ENCODE results near the gene SLC22A17. TPM values are rescaled to one million over a fixed set of nuclear protein-coding genes. Genes with fewer than 3 reads are reported as not detected.
A peak's percentile ranks its signal among the peaks of the same experiment; 100 is the strongest.

The SLC22A17 gene
- total and polyA plus RNA-seq, 2 of the 13 experiments (the other 11 are each of a cell fraction or from before 2014, with no cell fraction given): 0.95 to 1.1 TPM

- TF ChIP-seq AFF4 (CRISPR knock-in tag; IDR thresholded peaks at IDR 0.05): no peak; the same call in 1 of the 2 replicates
- no peak for TF ChIP-seq HOXA9 (CRISPR knock-in tag; IDR thresholded peaks at IDR 0.05; ENCODE audit: borderline replicate concordance)
- peak; percentile 92 for TF ChIP-seq SALL2 (CRISPR knock-in tag; IDR thresholded peaks at IDR 0.05)
- TF ChIP-seq HNRNPK (IDR thresholded peaks at IDR 0.05; ENCODE audit: low read depth, low read length, poor library complexity, severe bottlenecking): peak; percentile 100
- TF ChIP-seq ZNF543 (CRISPR knock-in tag; IDR thresholded peaks at IDR 0.05): peak; percentile 98
- no peak for TF ChIP-seq AKNA (CRISPR knock-in tag; IDR thresholded peaks at IDR 0.05; ENCODE audit: borderline replicate concordance)
- peak; percentile 60; the same call in 1 of the 2 replicates for TF ChIP-seq ZNF251 (CRISPR knock-in tag; IDR thresholded peaks at IDR 0.05)
- no peak; the same call in 1 of the 2 replicates for TF ChIP-seq ZNF83 (CRISPR knock-in tag; IDR thresholded peaks at IDR 0.05; ENCODE audit: borderline replicate concordance)
- TF ChIP-seq MTERF4 (CRISPR knock-in tag; IDR thresholded peaks at IDR 0.05): peak; percentile 78
- no peak for TF ChIP-seq ATM (IDR thresholded peaks at IDR 0.05; ENCODE audit: borderline replicate concordance)
- no peak for TF ChIP-seq MAX (IDR thresholded peaks at IDR 0.05)
- no peak for TF ChIP-seq REL (CRISPR knock-in tag; conservative IDR thresholded peaks at IDR 0.05)
- peak; percentile 98 for TF ChIP-seq STAT6 (CRISPR knock-in tag; IDR thresholded peaks at IDR 0.05; ENCODE audit: borderline replicate concordance)
- peak; percentile 99 for TF ChIP-seq ZNF567 (CRISPR knock-in tag; IDR thresholded peaks at IDR 0.05; ENCODE audit: borderline replicate concordance)
- no peak for TF ChIP-seq MAFG (CRISPR knock-in tag; IDR thresholded peaks at IDR 0.05)
These were observed 46.1 kb downstream of the SLC22A17 start, which contains the start of gene BCL2L2 (continued) for GRCh38 chr14:23306412-23307145.
